Measurements from ENCODE around the gene CFHR3. TPM values are rescaled to one million over a fixed set of nuclear protein-coding genes. Genes with fewer than 3 reads are reported as not detected.
"Not testable (repeated sequence)": the region's sequence is repeated elsewhere in the genome, so short reads cannot be mapped to it uniquely, and the experiment has no call there.

The CFHR3 gene
- total RNA-seq, 5 donors from 2014 or later (not counting 1 experiment from before 2014, with no cell fraction given), result not detected

DNA sequence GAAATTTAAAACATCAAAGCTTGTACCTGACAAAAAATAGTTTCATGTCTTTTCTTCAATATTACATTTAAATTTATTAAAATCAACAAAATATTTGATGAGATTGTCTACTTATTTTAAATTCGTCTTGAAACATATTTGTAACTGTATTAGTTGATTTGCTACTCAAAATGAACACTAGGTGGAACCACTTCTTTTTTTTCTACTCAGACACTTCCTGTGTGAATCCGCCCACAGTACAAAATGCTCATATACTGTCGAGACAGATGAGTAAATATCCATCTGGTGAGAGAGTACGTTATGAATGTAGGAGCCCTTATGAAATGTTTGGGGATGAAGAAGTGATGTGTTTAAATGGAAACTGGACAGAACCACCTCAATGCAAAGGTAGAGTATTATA is 53.2 kb downstream of the CFHR3 start:
- H3K36me3 Mint-ChIP-seq; CTCF ChIA-PET; H3K27ac Mint-ChIP-seq; H3K9me3 ChIP-seq; H3K4me1 Mint-ChIP-seq; H3K36me3 ChIP-seq (ENCODE audit: control insufficient read depth in 2 of 2, extremely low read depth in 1 of 2, insufficient read depth in 1 of 2, low read length in 1 of 2); POLR2A ChIA-PET; H3K4me3 Mint-ChIP-seq; H3K4me3 ChIP-seq (ENCODE audit: control insufficient read depth in 1 of 2, extremely low read depth in 1 of 2, low read length in 1 of 2); H3K27ac ChIP-seq (ENCODE audit: low read length); H3K27me3 Mint-ChIP-seq; H3K9me3 Mint-ChIP-seq; H3K27me3 ChIP-seq (replicated peaks in 1 of 2; ENCODE audit: control insufficient read depth in 2 of 2, extremely low read depth in 1 of 2, insufficient read depth in 2 of 2, low read length in 1 of 2); H3K4me1 ChIP-seq (ENCODE audit: control insufficient read depth in 1 of 2, extremely low read depth in 1 of 2, insufficient read depth in 2 of 2, low read length in 2 of 2): not testable (repeated sequence)
- ATAC-seq (replicated peaks in 1 of 4) (peak in 2 of 4 experiments; percentile 40 to 43), DNase-seq (peak in 1 of 35 experiments; percentile 24)
- WGBS (ENCODE audit: insufficient coverage), result no CpG with 5 or more reads among the region's 4 CpGs

Other genes starting within 250 kb of the CFHR3 start
- under 1 TPM in 1 of 5 donors, not detected in 4; 0.07 TPM for gene KCNT2, start 166.4 kb upstream of the CFHR3 start, total RNA-seq
- gene CFH, start 122.8 kb upstream of the CFHR3 start, total RNA-seq, result 10 to 100 TPM in 1 of 5 donors, 1 to 10 TPM in 4; 2.0 to 11.8 (median 6.0) TPM
- 1 to 10 TPM in 1 of 5 donors, under 1 TPM in 1, not detected in 3; 0.41 to 1.3 TPM for gene CFHR1, start 44.9 kb downstream of the CFHR3 start, total RNA-seq
- gene CFHR4, start 113.2 kb downstream of the CFHR3 start, total RNA-seq, result not detected
- gene CFHR2, start 168.9 kb downstream of the CFHR3 start, total RNA-seq, result not detected
- gene CFHR5, start 202.7 kb downstream of the CFHR3 start, total RNA-seq, result not detected

All from T-cell (primary cell).